NT2/D1 (cell line): ENCODE measurements around the gene ANXA10.
"Not testable (repeated sequence)": the region's sequence is repeated elsewhere in the genome, so short reads cannot be mapped to it uniquely, and the experiment has no call there.

Experiments
- SUZ12 ChIP-seq: IDR thresholded peaks from 2 replicates; pipeline ENCODE4 v1.6.1; 2011; ENCODE audit not compliant: insufficient read length, insufficient read depth; ENCODE audit errors: extremely low read depth
- YY1 ChIP-seq: IDR thresholded peaks from 2 replicates; pipeline ENCODE4 v1.6.1; 2011; ENCODE audit not compliant: insufficient read length, insufficient read depth
- ZNF274 ChIP-seq: IDR thresholded peaks from 2 replicates; pipeline ENCODE4 v1.6.1; 2011; ENCODE audit warnings: mild to moderate bottlenecking, low read depth, low read length

- TF ChIP-seq SUZ12, ZNF274, YY1: not testable (repeated sequence)
Observed at GRCh38 chr4:168137695-168138094, 45.4 kb downstream of the ANXA10 start.
